SK-N-SH (cell line): Measurements from ENCODE around the gene TRUB2. TPM values are rescaled to one million over a fixed set of nuclear protein-coding genes. Genes with fewer than 3 reads are reported as not detected.

Experiments used
- CTCF ChIA-PET: fragments of 300-600, 350-600 bp; formaldehyde crosslinking; extraction: SDS; loops from one replicate; lab custom pipeline; 2021; lab: Yijun Ruan, JAX
- POLR2A ChIA-PET: fragments of 350-600 bp; sonication (Branson Sonifier 250); formaldehyde crosslinking; extraction: SDS; loops from one replicate; lab custom pipeline; 2020; ENCODE audit warnings: antibody characterized with exemption, inconsistent platforms; lab: Yijun Ruan, JAX
- DNase-seq: peaks from one replicate; pipeline ENCODE4 v3.0.0; 2012
- H2AFZ ChIP-seq: fragments of 200-600 bp; sonication (generic); 2 replicates; pipeline ENCODE4 v1.8.1; 2016; ENCODE audit warnings: antibody characterized with exemption, mild to moderate bottlenecking, low read depth
- H3F3A ChIP-seq: fragments of 200-600 bp; sonication (generic); replicated peaks from 2 replicates; pipeline ENCODE3; 2016; ENCODE audit warnings: antibody characterized with exemption, mild to moderate bottlenecking; ENCODE audit not compliant: insufficient read depth
- H3K27ac ChIP-seq, 2 experiments: fragments of 200-500 bp in 1 of 2; fragments of 200-600 bp in 1 of 2; sonication (Bioruptor generic) in 1 of 2; sonication (generic), shearing (Covaris generic) in 1 of 2; 2 replicates each; pipeline versions ENCODE4 v1.5.1 to v1.6.1; 2014 to 2016; ENCODE audit warnings: low read depth in 2 of 2, inconsistent platforms in 1 of 2, low read length in 1 of 2, mild to moderate bottlenecking in 1 of 2, mixed read lengths in 1 of 2
- H3K27me3 ChIP-seq: fragments of 200-600 bp; sonication (generic), shearing (Covaris generic); 2 replicates; pipeline ENCODE4 v1.6.1; 2016; ENCODE audit warnings: mixed run types; ENCODE audit not compliant: insufficient read depth
- H3K36me3 ChIP-seq, 2 experiments: fragments of 200-500 bp in 1 of 2; fragments of 200-600 bp in 1 of 2; sonication (Bioruptor generic) in 1 of 2; sonication (generic) in 1 of 2; replicated peaks in 1 of 2; 2 replicates each; pipeline versions ENCODE3 to v1.5.1; 2014 to 2016; ENCODE audit warnings: low read length in 1 of 2, mild to moderate bottlenecking in 1 of 2; ENCODE audit not compliant: insufficient read depth in 2 of 2, control insufficient read depth in 1 of 2
- H3K4me1 ChIP-seq, 2 experiments: fragments of 200-500 bp in 1 of 2; fragments of 200-600 bp in 1 of 2; sonication (Bioruptor generic) in 1 of 2; sonication (generic), shearing (Covaris generic) in 1 of 2; 2 replicates each; pipeline versions ENCODE4 v1.5.1 to v1.6.1; 2014 to 2016; ENCODE audit warnings: low read depth in 1 of 2, low read length in 1 of 2, mixed run types in 1 of 2; ENCODE audit not compliant: insufficient read depth in 2 of 2, control insufficient read depth in 1 of 2
- H3K4me2 ChIP-seq: fragments of 200-600 bp; sonication (generic), shearing (Covaris generic); 2 replicates; pipeline ENCODE4 v1.6.1; 2017; ENCODE audit warnings: mixed run types
- H3K4me3 ChIP-seq, 2 experiments: fragments of 200-500 bp in 1 of 2; fragments of 200-600 bp in 1 of 2; sonication (Bioruptor generic) in 1 of 2; sonication (generic), shearing (Covaris generic) in 1 of 2; 2 replicates each; pipeline versions ENCODE4 v1.5.1 to v1.8.1; 2014 to 2016; ENCODE audit warnings: low read depth in 2 of 2, inconsistent platforms in 1 of 2, low read length in 1 of 2, mild to moderate bottlenecking in 1 of 2, mixed read lengths in 1 of 2, moderate library complexity in 1 of 2
- H3K79me2 ChIP-seq: fragments of 200-600 bp; sonication (generic); 2 replicates; pipeline ENCODE4 v1.8.1; 2017; ENCODE audit warnings: mild to moderate bottlenecking; ENCODE audit not compliant: insufficient read depth
- H3K9ac ChIP-seq: fragments of 200-600 bp; sonication (generic); 2 replicates; pipeline ENCODE4 v1.6.1; 2017; ENCODE audit warnings: mixed run types
- H3K9me2 ChIP-seq: fragments of 200-600 bp; sonication (generic); 2 replicates; pipeline ENCODE4 v1.6.1; 2017; ENCODE audit warnings: mixed run types
- H3K9me3 ChIP-seq: fragments of 200-600 bp; sonication (generic); 2 replicates; pipeline ENCODE4 v1.6.1; 2017; ENCODE audit warnings: mixed run types, mild to moderate bottlenecking, moderate library complexity
- H4K20me1 ChIP-seq: fragments of 200-600 bp; sonication (generic); 2 replicates; pipeline ENCODE4 v1.6.1; 2017; ENCODE audit warnings: mild to moderate bottlenecking, mixed run types; ENCODE audit not compliant: insufficient read depth
- CHD2 ChIP-seq: fragments of 150-350 bp; IDR thresholded peaks from 2 replicates; pipeline ENCODE4 v1.6.1; 2018; ENCODE audit warnings: low read length; ENCODE audit not compliant: partially characterized antibody
- ELF1 ChIP-seq: IDR thresholded peaks from 2 replicates; pipeline ENCODE4 v1.4.0; 2012
- FOSL2 ChIP-seq: IDR thresholded peaks from 2 replicates; pipeline ENCODE4 v1.4.0; 2012; ENCODE audit warnings: low read depth, mild to moderate bottlenecking, moderate library complexity, borderline replicate concordance
- FOXM1 ChIP-seq: IDR thresholded peaks from 2 replicates; pipeline ENCODE4 v1.4.0; 2012; ENCODE audit warnings: low read depth, mild to moderate bottlenecking
- GABPA ChIP-seq: IDR thresholded peaks from 2 replicates; pipeline ENCODE4 v1.4.0; 2012; ENCODE audit warnings: low read depth, mild to moderate bottlenecking
- JUND ChIP-seq: IDR thresholded peaks from 2 replicates; pipeline ENCODE4 v1.4.0; 2012
- MEF2A ChIP-seq: IDR thresholded peaks from 2 replicates; pipeline ENCODE4 v1.4.0; 2012; ENCODE audit warnings: low read depth, borderline replicate concordance
- NFIC ChIP-seq: IDR thresholded peaks from 2 replicates; pipeline ENCODE4 v1.4.0; 2012; ENCODE audit warnings: borderline replicate concordance
- NRF1 ChIP-seq: IDR thresholded peaks from 2 replicates; pipeline ENCODE4 v1.6.1; 2012; ENCODE audit warnings: low read depth, mild to moderate bottlenecking, low read length
- RCOR1 ChIP-seq: fragments of 150-350 bp; IDR thresholded peaks from 2 replicates; pipeline ENCODE4 v1.6.1; 2017; ENCODE audit warnings: antibody characterized with exemption, low read length
- RFX5 ChIP-seq: IDR thresholded peaks from 2 replicates; pipeline ENCODE4 v1.6.1; 2012; ENCODE audit warnings: mild to moderate bottlenecking, improper control_type of control experiment, low read length
- RXRA ChIP-seq: IDR thresholded peaks from 2 replicates; pipeline ENCODE4 v1.4.0; 2012; ENCODE audit warnings: low read depth, mild to moderate bottlenecking, borderline replicate concordance
- TAF1 ChIP-seq: IDR thresholded peaks from 2 replicates; pipeline ENCODE4 v1.6.1; 2012; ENCODE audit warnings: low read depth, mild to moderate bottlenecking, low read length, moderate library complexity, borderline replicate concordance
- TEAD4 ChIP-seq: IDR thresholded peaks from 2 replicates; pipeline ENCODE4 v1.4.0; 2012; ENCODE audit warnings: mild to moderate bottlenecking, borderline replicate concordance; ENCODE audit not compliant: insufficient read depth
- YY1 ChIP-seq: IDR thresholded peaks from 2 replicates; pipeline ENCODE4 v1.4.0; 2012; ENCODE audit warnings: low read depth, mild to moderate bottlenecking
- WGBS: methylation state at CpG from one replicate; pipeline ENCODE4 v1.1.6; 2017; ENCODE audit warnings: low lambda C conversion rate; 5-methylcytosine and 5-hydroxymethylcytosine counted together
- polyA plus RNA-seq, 3 experiments: library from polyadenylated mRNA; depleted of rRNA; stranded (reverse); fragments of >200 nt; gene quantifications; 2 replicates each; pipeline ENCODE4 v1.2.3, GENCODE V29; 2012
- TF ChIP-seq, protein P1 (sequence below): IDR thresholded peaks from 2 replicates; pipeline ENCODE4; 2012
- TF ChIP-seq, protein P2 (sequence below): IDR thresholded peaks from 2 replicates; pipeline ENCODE4 v1.4.0; 2012; ENCODE audit warnings: low read depth, borderline replicate concordance
- TF ChIP-seq, protein P3 (sequence below): fragments of 200-600 bp; sonication (generic); IDR thresholded peaks from 2 replicates; pipeline ENCODE4 v1.6.1; 2017; ENCODE audit warnings: antibody characterized with exemption, mild to moderate bottlenecking, moderate library complexity
- TF ChIP-seq, protein P4 (sequence below): fragments of 150-350 bp; IDR thresholded peaks from 2 replicates; pipeline ENCODE4 v1.6.1; 2016; ENCODE audit warnings: mild to moderate bottlenecking, low read depth, low read length
- TF ChIP-seq, protein P5 (sequence below): IDR thresholded peaks from 2 replicates; pipeline ENCODE4 v1.4.0; 2012; ENCODE audit warnings: low read depth, borderline replicate concordance

Gene TRUB2
- polyA plus RNA-seq, 1 of the 3 experiments (the other 2 are of a cell fraction): 18.8 TPM

DNA sequence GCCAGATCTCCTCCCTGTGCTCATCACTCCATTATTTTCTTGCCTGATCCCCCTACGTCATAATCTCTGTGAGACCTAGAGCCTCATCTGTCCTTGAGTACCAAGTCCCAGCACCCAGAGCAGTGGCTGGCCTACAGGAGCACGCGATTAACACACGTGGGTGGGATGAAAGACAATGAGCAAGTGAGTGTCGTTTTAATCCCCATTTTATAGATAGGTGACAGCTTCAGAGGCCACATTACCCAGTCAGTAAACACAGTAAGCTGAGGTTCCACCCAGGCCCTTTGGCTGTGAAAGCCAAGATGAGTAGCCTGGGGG is 17.3 kb downstream of the TRUB2 start:
- no peaks in the 10 kb centered on the region for H3K9me3 ChIP-seq

More for the DNA sequence above, 17.3 kb downstream of the TRUB2 start:
- 85% methylated on average over 5 of the region's 5 CpGs for WGBS
- Histone ChIP-seq H4K20me1 (no peaks in the 10 kb centered on the region), H3K27me3 (no peaks in the 10 kb centered on the region), H3K4me3 (no peak overlapping the region), H3K4me1 (peaks cover 0 to 12% of the 10 kb centered on the region in 2 experiments; a peak in 1 of 4 replicates), H3K36me3 (peaks cover 11 to 12% of the 10 kb centered on the region in 2 experiments), H3K79me2 (no peaks in the 10 kb centered on the region), H3F3A (peaks cover 43% of the 10 kb centered on the region), H2AFZ (no peak overlapping the region), H3K27ac (no peak overlapping the region), H3K4me2 (no peak overlapping the region), H3K9ac (no peak overlapping the region), H3K9me2 (no peaks in the 10 kb centered on the region)
- ChIA-PET CTCF (interaction anchor here (1.7 to 4.3 kb wide), 3 partner anchors 9 to 57 kb away, joined by 5 to 15 read pairs (median 12); no protein-coding TSS in a partner anchor), POLR2A (interaction anchor here (0.6 to 1.5 kb wide), 4 partner anchors 9 to 278 kb away, joined by 3 to 4 read pairs (median 4); no protein-coding TSS in a partner anchor)
- TF ChIP-seq CHD2 (no peak), RXRA (no peak), YY1 (no peak), FOSL2 (no peak), GABPA (no peak), TAF1 (no peak), MEF2A (no peak), NFIC (no peak), ELF1 (no peak), FOXM1 (no peak), NRF1 (no peak), TEAD4 (no peak), RCOR1 (no peak), RFX5 (no peak), JUND (no peak)
- TF ChIP-seq, protein P1, sequence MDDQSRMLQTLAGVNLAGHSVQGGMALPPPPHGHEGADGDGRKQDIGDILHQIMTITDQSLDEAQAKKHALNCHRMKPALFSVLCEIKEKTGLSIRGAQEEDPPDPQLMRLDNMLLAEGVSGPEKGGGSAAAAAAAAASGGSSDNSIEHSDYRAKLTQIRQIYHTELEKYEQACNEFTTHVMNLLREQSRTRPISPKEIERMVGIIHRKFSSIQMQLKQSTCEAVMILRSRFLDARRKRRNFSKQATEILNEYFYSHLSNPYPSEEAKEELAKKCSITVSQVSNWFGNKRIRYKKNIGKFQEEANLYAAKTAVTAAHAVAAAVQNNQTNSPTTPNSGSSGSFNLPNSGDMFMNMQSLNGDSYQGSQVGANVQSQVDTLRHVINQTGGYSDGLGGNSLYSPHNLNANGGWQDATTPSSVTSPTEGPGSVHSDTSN: no peak
- TF ChIP-seq, protein P2, sequence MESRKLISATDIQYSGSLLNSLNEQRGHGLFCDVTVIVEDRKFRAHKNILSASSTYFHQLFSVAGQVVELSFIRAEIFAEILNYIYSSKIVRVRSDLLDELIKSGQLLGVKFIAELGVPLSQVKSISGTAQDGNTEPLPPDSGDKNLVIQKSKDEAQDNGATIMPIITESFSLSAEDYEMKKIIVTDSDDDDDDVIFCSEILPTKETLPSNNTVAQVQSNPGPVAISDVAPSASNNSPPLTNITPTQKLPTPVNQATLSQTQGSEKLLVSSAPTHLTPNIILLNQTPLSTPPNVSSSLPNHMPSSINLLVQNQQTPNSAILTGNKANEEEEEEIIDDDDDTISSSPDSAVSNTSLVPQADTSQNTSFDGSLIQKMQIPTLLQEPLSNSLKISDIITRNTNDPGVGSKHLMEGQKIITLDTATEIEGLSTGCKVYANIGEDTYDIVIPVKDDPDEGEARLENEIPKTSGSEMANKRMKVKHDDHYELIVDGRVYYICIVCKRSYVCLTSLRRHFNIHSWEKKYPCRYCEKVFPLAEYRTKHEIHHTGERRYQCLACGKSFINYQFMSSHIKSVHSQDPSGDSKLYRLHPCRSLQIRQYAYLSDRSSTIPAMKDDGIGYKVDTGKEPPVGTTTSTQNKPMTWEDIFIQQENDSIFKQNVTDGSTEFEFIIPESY: no peak
- TF ChIP-seq, protein P3, sequence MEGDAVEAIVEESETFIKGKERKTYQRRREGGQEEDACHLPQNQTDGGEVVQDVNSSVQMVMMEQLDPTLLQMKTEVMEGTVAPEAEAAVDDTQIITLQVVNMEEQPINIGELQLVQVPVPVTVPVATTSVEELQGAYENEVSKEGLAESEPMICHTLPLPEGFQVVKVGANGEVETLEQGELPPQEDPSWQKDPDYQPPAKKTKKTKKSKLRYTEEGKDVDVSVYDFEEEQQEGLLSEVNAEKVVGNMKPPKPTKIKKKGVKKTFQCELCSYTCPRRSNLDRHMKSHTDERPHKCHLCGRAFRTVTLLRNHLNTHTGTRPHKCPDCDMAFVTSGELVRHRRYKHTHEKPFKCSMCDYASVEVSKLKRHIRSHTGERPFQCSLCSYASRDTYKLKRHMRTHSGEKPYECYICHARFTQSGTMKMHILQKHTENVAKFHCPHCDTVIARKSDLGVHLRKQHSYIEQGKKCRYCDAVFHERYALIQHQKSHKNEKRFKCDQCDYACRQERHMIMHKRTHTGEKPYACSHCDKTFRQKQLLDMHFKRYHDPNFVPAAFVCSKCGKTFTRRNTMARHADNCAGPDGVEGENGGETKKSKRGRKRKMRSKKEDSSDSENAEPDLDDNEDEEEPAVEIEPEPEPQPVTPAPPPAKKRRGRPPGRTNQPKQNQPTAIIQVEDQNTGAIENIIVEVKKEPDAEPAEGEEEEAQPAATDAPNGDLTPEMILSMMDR: no peak
- TF ChIP-seq, protein P4, sequence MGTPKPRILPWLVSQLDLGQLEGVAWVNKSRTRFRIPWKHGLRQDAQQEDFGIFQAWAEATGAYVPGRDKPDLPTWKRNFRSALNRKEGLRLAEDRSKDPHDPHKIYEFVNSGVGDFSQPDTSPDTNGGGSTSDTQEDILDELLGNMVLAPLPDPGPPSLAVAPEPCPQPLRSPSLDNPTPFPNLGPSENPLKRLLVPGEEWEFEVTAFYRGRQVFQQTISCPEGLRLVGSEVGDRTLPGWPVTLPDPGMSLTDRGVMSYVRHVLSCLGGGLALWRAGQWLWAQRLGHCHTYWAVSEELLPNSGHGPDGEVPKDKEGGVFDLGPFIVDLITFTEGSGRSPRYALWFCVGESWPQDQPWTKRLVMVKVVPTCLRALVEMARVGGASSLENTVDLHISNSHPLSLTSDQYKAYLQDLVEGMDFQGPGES: no peak
- TF ChIP-seq, protein P5, sequence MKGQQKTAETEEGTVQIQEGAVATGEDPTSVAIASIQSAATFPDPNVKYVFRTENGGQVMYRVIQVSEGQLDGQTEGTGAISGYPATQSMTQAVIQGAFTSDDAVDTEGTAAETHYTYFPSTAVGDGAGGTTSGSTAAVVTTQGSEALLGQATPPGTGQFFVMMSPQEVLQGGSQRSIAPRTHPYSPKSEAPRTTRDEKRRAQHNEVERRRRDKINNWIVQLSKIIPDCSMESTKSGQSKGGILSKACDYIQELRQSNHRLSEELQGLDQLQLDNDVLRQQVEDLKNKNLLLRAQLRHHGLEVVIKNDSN: no peak
- no peak for DNase-seq
